ENCODE data around the gene DNAJA4.

DNA sequence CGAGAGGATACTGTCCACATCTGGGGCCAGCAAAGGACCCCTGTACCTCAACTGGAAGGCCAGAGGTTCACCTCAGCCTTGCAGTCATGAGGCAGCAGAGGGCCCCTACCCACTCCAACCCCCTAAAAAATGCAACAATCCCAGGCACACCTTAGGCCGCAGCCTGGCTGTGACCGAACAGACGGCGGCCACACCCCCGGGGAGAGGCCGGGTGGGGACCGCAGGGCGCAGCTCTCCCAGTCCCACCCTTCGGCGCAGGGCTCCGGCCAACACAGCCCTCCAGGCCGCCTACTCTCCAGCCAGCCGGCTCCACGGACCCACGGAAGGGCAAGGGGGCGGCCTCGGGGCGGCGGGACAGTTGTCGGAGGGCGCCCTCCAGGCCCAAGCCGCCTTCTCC lies 457 bp upstream of the DNAJA4 start:
- no peak for TF ChIP-seq POLR2A (IDR thresholded peaks at IDR 0.05)
- no peak for TF ChIP-seq EP300 (IDR thresholded peaks at IDR 0.05)
- no peak for TF ChIP-seq POLR2AphosphoS5 (IDR thresholded peaks at IDR 0.05)
